Colonic mucosa (tissue), 4 donors: ENCODE results near the gene BRD7. TPM values are rescaled to one million over a fixed set of nuclear protein-coding genes. Genes with fewer than 3 reads are reported as not detected.

Experiments used
- DNase-seq: peaks from one replicate; pipeline ENCODE4 v3.0.0-alpha.2; 2020
- H3K27ac ChIP-seq: fragments of 200-600 bp; one replicate; pipeline ENCODE4 v1.8.0; 2021
- H3K27me3 ChIP-seq: fragments of 200-600 bp; one replicate; pipeline ENCODE4 v1.8.0; 2021
- H3K36me3 ChIP-seq: fragments of 200-600 bp; one replicate; pipeline ENCODE4 v1.8.0; 2021
- H3K4me1 ChIP-seq: fragments of 200-600 bp; one replicate; pipeline ENCODE4 v1.8.0; 2021; ENCODE audit warnings: mild to moderate bottlenecking
- H3K4me3 ChIP-seq: fragments of 200-600 bp; one replicate; pipeline ENCODE4 v1.8.0; 2021
- H3K9ac ChIP-seq, 2 donors: one replicate each; pipeline ENCODE4 v1.7.0; 2013; ENCODE audit warnings: control low read depth in 2 of 2, low read depth in 2 of 2, low read length in 2 of 2
- H3K9me3 ChIP-seq: fragments of 200-600 bp; one replicate; pipeline ENCODE4 v1.8.0; 2021
- CTCF ChIP-seq: fragments of 200-600 bp; IDR thresholded peaks from one replicate; pipeline ENCODE4 v1.8.0; 2022; ENCODE audit warnings: antibody characterized with exemption, mild to moderate bottlenecking
- intact Hi-C: fragments of 100-400 bp; cut with DNase I; formaldehyde crosslinking; loops from one replicate; pipeline ENCODE4 v1.14.1; 2022
- total RNA-seq, 2 donors: library from RNA; stranded (reverse); fragmentation: NEBNext Ultra II Directional in 1 of 2; extraction: Animal tissue kit (Norgen Biotek cat#: 25700) in 1 of 2; gene quantifications; one replicate each; pipeline ENCODE4 v1.2.1, GENCODE V29; 2021
- donor health status: healthy.
- donor health status: DM: no; HTN: no; CAD: no.
- donor health status: DM: no; HTN: no; CAD: no.

BRD7 gene
- total RNA-seq, 2 donors from 2014 or later = 69.9 to 76.3 TPM

- Histone ChIP-seq H3K9me3 (no peaks in the 10 kb centered on the region), H3K27ac (no peak overlapping the region), H3K9ac (no peak overlapping the region), H3K36me3 (no peaks in the 10 kb centered on the region), H3K27me3 (no peaks in the 10 kb centered on the region), H3K4me1 (peaks cover 4% of the 10 kb centered on the region), H3K4me3 (no peak overlapping the region)
- no peak for DNase-seq
- TF ChIP-seq CTCF = no peak
- intact Hi-C loops = no loop called here
These were observed 36.2 kb downstream of the BRD7 start for GRCh38 chr16:50332599-50332998.

GRCh38 chr16:50331570-50331969 is 37.2 kb downstream of the BRD7 start:
- Histone ChIP-seq H3K4me3 (no peak overlapping the region), H3K36me3 (no peaks in the 10 kb centered on the region), H3K27ac (no peak overlapping the region), H3K9me3 (no peaks in the 10 kb centered on the region), H3K27me3 (no peaks in the 10 kb centered on the region), H3K4me1 (peaks cover 4% of the 10 kb centered on the region), H3K9ac (no peak overlapping the region)
- no peak for TF ChIP-seq CTCF
- intact Hi-C loops = no loop called here
- no peak for DNase-seq

- Histone ChIP-seq H3K27ac (no peak overlapping the region), H3K9ac (no peak overlapping the region), H3K9me3 (no peaks in the 10 kb centered on the region), H3K27me3 (no peaks in the 10 kb centered on the region), H3K4me3 (no peak overlapping the region), H3K4me1 (peaks cover 4% of the 10 kb centered on the region), H3K36me3 (no peaks in the 10 kb centered on the region)
- no peak for DNase-seq
- TF ChIP-seq CTCF = no peak
- intact Hi-C loops = no loop called here
These were observed 39.2 kb downstream of the BRD7 start for GRCh38 chr16:50329446-50330189.

- DNase-seq = no peak
- Histone ChIP-seq H3K36me3 (no peaks in the 10 kb centered on the region), H3K9ac (no peak overlapping the region), H3K4me3 (no peak overlapping the region), H3K27me3 (no peaks in the 10 kb centered on the region), H3K27ac (no peak overlapping the region), H3K4me1 (no peaks in the 10 kb centered on the region), H3K9me3 (no peaks in the 10 kb centered on the region)
- peak; percentile 38 for TF ChIP-seq CTCF
- intact Hi-C loops = no loop called here
These were observed 41.8 kb downstream of the BRD7 start for GRCh38 chr16:50326835-50327465.

GRCh38 chr16:50326264-50326663 is 42.5 kb downstream of the BRD7 start:
- Histone ChIP-seq H3K27ac (no peak overlapping the region), H3K36me3 (no peaks in the 10 kb centered on the region), H3K9me3 (no peaks in the 10 kb centered on the region), H3K9ac (no peak overlapping the region), H3K4me3 (no peak overlapping the region), H3K4me1 (no peaks in the 10 kb centered on the region), H3K27me3 (no peaks in the 10 kb centered on the region)
- intact Hi-C loops = no loop called here
- DNase-seq = no peak
- no peak for TF ChIP-seq CTCF
